HG03558 (cell line): Measurements from ENCODE around the gene SH3GL1.
A peak's percentile ranks its signal among the peaks of the same experiment; 100 is the strongest.

Experiments
- ATAC-seq: cut with Tn5 transposase; IDR thresholded peaks from one replicate; pipeline ENCODE4 v1.9.1; 2021; ENCODE audit warnings: moderate number of reproducible peaks; ENCODE audit not compliant: unreplicated experiment; ENCODE audit errors: extremely low read depth

The SH3GL1 gene

DNA sequence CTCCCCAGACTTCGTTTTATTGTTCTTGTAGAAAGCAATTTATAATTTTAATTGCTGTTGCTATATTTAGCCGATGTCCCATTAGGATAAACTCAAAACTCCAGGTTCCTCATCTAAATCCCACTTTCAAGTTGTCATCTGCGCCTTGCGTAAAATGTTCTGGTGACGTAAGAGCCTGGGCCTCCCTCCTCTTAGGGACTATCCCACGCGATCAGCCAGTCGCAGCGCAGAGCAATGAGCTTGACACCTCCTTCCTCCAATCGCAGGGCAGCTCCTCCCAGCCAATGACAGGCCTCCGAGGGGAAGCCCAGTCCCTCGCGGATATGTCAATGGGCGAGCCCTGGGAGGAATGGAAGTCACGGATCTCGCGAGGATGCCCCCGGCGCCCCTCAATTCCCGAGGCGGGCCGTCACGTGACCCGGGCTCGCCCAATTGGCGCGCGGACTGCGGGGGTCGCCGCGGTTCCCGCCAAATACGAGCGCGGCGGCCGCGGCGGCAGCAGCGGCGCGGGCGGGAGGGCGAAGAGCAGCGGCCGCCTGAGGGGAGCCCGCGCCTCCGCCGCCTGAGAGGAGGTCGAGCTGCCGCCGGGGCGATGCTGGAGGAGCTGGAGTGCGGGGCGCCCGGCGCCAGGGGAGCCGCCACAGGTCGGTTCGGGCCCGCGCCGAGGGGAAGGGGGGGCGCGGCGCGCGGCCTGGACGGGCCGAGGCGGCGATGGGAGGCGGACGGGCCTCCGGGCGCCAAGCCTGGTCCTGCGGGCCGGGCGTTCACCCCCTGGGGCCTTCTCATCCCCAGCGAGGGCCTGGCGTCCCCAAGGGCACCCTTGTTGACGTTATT is 2.0 kb upstream of the SH3GL1 start, which contains the start of gene CHAF1A:
TSS of gene CHAF1A (plus strand) at position 470 of the 834 bp plus-strand sequence. CDS start at position 593, 123 bp downstream.
- ATAC-seq, result peak; percentile 64

DNA sequence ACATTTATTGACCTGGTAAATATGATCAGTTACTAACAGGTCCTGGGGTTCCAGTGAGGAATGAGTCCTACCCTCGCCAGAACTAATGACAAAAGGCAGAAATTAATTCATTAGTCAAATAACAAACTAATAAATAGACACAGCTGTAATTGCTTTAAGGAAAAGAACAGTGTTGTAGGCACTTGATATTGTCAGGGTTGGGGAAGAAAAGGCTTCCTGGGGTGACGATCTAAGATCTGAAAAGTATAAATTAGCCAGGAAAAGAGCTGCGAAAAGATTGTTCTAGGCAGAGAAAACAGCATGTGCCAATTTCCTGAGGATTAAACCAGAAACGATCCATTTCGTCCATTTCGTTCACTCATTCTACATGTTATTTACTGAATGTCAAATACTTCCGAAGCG is 1.4 kb upstream of the SH3GL1 start:
- no peak for ATAC-seq

DNA sequence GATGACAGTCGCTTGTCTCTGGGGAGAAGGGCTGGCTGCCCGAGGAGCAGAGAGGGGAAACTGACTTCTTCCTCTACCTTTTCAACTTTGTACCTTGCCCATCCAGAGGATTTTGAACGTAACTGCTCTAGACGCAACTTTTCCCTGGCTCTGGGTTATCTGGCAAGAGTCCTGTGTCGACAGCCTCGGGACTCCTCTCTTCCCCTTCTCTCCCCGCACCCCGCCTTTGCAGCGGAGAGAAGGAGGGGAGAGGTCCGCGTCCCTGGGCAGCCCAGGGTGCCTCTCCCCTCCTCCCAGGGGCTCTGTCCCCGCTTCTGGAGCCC is 574 bp downstream of the SH3GL1 start:
- no peak for ATAC-seq

DNA sequence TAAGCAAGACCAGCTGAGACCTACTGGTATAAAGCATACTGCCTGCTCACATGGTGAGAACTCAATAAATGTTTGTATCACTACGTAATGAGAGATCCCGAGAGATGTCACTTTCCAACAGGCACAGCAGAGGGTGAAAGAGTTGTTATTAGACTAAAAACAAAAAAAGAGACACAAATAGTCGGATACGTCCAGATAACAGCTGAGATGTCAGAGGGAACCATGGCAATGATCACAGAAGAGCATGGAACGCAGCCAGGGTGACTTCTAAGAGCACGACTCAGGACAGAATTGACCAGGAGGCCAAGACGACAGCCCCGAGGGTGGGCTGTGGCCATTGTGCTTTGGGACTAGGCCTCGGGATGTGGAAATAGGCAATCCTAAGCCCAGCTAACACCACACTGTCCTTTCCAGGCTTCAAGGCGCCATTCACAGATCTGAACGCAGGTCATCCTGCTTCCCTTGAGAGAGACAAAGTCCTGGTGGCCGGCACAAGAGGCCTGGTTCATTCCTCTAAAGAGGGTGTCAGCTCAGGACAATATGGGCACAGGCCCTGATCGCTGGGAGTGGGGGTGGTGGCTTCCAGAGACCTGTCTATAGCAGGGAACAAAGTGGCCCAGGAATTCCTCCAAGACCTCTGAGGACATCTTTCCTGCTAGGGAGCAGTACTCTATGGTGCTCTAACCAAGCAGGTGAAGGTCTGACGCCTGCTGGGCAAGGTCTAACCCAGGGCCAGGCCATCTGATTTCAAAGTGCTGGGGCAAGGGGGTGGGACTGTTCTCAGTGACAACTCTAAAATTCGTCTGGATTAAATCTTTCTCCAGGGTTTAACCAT is 3.2 kb downstream of the SH3GL1 start:
- no peak for ATAC-seq

DNA sequence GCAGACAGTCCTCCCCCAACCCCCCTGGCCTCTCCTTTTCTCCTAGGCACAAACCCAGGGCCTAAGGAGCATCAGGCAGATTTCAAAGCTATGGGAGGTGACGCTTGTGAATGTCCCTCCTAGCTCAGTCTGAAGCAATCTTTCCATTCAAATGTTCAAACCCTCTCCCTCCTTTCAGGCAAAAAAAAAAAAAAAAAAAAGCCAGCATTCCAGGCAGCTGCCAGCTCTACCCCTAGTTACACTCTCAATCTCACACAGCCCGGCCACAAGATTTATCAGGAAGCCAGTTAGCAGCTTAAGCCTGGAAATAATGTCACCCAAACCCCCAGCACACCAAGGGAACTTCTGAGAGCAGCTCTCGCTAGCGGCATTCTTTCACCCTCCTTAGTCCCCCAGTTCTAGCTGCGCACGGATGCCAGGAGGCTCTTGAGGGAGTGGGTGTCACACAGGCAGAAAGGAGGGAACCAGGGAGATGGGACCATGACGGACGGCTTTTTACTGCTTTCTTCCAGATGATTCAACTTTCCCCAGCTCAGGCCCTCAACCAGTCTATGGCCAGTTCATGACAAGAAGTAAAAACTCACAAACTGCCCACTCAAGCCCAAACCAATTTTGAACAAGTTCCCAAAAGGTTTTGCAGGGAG is 6.3 kb downstream of the SH3GL1 start:
- no peak for ATAC-seq

DNA sequence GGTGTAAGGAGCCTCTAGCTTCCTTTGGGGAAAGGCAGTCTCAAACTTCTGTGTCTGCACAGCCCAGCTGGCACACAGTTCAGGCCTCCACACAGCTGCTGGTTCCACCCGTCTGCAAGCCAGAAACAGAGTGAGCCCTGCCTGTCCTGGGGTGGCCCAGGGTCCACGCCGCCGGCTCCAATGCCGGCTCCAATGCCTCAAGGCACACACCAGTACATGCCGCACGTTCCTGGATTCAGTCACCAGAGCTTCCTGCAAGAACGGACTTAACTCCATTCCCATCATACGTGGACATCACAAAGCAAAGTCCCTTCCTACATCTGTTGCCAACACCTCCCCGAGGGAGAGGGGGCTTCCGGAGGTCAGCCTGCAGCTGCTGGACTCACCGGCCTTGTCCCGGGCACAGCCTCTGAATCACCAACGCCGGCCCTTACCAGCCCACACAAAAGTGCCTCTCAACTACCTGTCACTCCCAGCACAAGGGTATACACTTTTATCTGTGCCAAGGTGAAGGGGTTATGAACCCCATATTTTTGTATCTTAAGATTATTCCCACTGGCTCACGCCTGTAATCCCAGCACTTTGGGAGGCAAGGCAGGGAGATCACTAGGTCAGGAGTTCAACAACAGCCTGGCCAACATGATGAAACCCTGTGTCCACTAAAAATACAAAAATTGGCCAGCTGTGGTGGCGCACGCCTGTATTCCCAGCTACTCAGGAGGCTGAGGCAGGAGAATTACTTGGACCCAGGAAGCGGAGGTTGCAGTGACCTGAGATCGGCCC is 8.5 kb downstream of the SH3GL1 start:
- no peak for ATAC-seq

DNA sequence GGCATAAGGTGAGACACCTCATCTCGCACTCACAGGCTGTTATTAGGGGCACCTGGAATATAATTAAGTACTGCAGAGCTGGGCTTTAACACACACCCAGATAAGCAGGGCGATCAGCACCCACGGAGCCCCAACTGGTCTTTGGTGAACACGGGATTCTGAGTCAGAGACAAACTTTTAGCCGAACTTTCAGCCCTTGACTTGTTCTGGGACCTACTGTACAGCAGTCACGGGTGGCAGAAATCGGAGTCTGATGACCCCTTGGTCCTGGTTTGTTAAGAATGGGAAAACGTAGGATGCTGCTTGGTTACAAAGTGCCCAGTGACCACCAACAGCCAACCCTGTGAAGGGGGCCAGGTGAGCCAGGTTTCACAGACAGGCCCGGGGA is 9.0 kb downstream of the SH3GL1 start:
- ATAC-seq, result no peak

DNA sequence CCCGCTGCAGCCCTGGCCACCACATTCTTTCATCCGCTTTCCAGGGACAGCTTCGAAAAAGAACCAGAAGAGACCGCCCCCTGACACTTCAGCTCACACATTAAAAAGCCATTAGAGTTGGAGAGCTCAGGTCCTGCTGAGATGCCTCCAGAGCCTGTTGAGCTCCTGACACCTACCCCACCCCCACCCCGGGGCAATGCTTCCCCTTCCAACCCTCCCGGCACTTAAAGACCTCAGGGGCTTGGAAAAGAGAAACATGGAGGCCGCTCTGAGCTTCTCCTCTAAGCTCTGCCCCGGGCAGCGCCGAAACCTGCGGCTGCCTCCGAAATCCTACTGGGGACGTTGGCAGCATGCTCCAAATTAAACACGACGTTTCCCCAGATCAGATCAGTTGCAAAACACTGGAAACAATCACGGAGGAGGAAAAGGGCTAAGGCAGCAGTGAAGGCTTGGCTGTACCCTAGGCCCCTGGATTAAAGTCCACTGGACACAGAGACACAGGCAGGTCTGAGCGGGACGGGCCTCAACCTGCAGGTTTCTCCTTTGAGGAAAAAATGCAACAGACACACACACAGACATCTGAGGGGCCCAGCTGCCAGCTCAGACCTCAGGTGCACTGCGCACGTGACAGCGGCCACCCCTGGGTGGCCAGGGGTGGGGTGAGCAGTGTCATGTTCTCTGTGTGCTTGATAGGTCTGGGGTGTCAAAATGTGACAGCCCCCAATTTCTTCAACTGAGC is 9.6 kb downstream of the SH3GL1 start:
- ATAC-seq, result no peak

DNA sequence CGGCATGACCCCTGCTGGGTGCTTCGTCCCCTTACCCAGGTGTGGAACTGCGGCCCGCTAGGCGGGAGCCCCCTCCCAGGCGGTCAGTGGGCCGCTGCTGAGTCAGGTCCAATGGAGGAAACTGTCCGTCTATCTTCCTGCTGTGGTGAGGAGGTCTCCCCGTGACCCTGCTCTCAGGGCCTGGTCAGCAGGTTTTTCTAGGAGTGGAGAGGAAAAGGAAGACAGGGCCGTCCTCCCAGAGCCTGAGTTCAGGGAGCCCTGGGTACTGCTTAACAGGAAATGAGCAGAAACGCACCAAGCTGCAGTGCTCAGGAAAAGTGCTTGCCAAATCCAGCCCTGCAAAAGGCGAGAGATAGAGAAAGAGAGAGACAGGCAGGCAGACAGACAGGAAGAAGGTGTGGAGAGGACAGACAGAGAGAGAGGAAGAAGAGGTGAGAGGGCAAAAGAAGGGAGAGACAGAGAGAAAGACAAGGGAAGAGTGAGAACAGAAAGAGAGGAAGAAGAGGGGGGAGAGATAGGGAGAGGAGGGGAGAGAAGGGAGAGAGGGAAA is 10.3 kb downstream of the SH3GL1 start:
- no peak for ATAC-seq

DNA sequence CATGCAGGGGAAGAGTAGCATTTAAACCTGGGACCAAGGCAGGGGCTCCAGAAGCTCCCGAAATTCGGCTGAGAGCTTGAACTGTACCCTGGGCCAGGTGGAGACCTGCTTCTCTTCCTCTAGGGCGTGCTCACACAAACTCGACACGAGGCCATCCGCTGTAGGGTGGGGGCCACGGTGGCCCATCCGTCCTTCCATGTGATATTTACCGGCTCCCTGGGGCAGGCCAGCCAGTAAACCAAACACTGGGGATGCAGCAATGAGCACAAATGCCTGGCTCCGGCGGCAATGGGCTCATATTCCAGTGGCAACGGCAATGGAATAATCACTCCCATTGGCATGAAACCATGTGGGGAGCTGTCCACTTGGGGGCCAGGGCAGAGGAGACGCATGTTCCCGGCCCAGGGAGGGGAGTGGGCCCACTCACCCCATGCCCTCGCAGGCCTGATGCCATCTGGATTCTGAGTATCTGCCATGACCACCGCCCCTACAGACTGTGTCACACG is 10.8 kb downstream of the SH3GL1 start:
- ATAC-seq, result no peak

DNA sequence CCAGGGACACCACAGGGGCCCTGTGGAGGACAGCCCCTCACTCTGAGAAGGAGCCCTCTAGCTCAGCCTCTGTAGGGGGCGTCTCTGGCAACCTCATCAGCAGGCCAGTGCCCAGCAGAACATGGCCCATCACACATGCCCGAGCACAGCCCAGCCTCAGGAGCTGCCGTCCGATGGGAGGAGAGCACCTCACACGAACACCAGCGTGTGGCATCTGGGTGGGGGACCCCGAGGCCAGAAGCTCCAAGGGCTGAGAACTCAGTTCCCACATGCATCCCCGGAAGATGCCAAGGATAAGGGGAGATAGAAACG is 11.3 kb downstream of the SH3GL1 start:
- ATAC-seq, result no peak

DNA sequence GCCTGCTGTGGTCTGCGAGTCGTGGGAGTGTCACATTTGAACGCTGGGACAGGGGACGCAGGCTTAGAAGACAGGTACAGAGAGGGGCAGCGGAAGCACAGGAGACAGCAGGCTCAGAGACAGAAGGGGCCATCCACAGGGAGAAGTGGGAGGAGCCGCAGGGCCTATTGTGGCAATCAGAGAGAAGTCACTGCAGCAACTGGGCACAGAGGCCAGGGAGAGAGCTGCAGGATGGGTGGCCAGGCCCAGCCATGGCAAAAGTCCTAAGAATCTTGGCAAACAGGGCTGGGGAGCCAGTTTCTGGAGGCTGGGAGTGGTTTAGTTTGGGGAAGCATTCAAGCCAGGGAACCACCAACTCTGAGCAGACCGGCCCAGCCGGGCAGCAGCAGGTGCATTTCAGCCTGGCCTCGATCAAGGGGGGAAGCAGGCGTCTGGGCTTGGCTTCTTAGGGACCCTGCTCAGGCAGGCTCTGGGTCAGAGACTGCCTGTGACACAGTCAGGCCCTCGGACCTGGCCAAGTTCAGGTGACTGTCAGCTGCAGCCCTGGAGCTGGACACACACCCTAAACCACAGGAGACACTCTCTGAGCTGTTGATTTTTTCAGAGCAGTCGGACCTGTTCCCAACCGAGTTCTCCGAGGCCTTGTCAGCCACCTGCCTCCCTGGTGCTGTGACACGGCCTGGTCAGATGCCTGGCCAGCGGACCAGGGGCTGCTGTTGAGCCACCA is 11.8 kb downstream of the SH3GL1 start:
- ATAC-seq, result no peak

DNA sequence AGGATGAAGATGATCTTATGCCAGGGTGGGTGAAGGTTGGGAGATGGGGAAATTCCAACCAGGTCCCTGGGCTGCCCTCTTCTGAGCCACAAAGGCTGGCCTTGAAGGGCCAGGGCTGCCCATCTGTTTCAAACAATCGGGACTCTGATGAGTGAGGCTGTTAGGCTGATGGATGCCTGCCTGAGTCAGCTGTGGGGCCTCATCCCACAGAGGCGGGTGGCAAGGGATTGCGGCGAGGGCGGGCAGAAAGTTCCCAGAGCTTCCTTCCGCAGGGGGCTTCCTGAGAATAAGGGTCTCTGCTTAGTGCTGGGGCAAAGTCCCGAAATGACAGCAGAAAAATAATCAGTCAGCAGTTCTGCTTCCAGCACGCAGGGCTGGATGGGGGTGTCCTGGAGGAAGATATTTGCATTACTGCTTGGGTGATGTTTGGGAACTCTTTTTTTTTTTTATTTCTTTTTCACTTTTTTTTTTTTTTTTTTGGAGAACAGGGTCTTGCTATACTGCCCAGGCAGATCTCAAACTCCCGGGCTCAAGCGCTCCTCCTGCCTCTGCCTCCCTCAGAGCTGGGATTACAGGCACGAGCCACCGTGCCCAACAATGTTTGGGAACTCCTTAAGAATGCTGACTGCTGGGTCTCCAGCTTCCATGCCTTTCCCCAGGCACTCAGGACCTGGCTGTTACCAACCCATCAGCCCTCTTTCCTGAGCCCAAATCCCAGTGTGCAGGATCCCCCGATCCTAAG is 14.1 kb downstream of the SH3GL1 start:
- ATAC-seq, result no peak

DNA sequence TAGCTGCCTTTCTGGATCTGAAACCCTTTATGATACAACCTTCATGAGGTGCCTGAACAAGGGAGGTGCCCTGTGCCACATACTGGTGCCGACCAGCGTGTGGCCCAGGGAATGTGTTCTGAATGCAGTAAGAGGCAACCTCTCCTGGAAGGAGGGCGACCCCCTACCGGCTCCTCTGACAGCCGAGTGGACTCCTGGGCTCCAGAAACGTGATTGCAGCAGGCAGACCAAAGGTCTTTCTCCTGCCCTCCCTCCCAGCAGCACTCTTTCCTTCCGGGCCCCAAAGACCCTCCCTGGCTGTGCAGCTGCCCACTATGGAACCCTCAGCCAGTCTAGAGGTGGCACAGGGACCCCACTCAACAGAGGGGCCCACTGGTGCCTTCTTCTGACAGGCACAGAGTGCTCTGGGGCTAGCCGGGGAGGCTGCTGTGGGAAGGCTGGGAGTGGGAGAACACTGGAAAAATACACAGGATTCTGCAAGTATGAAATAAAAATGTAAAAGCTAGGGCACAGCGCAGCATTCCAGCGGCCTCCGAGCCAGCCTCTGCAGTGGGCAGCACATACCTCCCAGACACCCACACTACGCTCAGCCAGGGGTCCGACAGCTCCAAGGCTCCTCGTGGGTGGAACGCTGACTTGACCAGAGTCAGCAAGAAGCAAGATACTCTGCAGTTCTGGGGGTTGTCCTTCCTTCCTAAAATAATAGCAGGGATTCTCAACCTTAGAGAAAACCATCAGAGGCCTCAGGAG is 14.9 kb downstream of the SH3GL1 start:
- ATAC-seq, result no peak

DNA sequence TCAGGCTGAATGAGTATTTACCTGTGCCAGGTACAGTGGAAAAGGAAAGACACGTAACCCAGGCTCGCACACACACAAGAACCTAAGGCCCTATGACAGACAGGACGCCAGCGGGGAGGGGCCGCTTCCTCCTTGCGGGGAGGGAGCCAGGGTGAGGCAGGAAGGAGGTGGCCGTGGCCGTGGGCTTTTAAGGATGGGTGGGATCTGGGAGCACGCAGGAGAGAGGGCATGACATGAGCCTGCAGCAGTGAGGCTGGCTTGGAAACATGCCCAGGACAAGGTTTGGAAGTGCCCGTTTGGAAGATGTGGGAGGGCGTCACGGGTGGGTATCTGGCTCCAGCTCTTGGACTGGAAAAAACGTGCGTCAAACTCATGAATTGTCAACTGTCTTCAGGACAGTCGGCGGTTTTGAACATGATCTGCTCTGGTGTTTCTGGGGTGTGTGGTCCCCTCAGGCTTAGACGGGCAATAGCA is 20.1 kb downstream of the SH3GL1 start:
- no peak for ATAC-seq

DNA sequence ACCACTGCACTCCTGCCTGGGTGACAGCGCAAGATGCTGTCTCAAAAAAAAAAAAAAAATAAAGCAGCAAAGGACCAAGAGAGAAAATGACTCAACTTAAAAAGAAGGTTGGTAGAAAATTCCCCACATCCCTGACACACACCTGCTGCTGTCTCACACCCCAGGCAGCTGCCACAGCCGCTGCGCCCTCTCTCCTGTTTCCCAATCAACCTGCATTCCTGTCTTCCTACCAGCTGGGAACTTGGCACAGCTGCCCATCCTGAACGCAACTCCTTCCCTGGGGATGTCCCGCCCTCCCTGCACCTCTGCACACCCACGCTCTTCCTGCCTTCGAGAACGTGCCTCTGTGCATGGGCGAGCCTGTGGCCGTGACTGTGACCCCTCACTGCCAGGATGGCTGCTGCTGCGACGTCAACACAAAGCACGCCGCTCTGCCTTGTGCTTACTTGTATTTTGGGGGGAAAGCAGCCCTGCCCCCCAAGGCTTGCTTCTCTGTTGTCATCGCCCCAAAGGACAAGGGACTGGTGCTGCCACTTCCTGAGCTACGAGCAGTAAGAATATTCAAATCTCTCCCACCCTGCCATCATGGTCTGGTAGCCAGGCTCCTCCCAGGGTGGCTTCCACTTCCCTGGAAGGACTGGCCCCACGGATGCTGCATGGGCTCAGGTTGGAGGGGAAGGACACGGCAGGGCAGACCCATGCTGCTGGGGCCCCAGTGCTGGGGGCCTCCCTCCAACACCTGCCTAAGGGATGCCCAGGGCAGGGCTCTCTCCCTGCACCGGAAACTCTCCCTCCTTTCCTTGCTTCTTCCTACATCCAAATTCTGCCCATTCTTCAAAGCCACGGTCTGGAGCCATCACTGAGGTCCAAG is 20.7 kb downstream of the SH3GL1 start:
- ATAC-seq, result no peak
